SK-N-SH treated with all-trans-retinoic acid at 6 μM for 48 hours (cell line): ENCODE data around the gene GAK.

ENCODE experiments used
- ATAC-seq: fragments of 200-7000 bp; cut with Tn5 transposase; 3 replicates; pipeline ENCODE4 v1.9.1; 2020; ENCODE audit warnings: mild to moderate bottlenecking, moderate library complexity
- CSRNP3 ChIP-seq: fragments of 250-450 bp; sonication (Bioruptor Pico); IDR thresholded peaks from 2 replicates; pipeline ENCODE4 v1.5.1; 2021; ENCODE audit warnings: mild to moderate bottlenecking, moderate library complexity
- ESRRG ChIP-seq: fragments of 250-450 bp; sonication (Bioruptor Pico); IDR thresholded peaks from 2 replicates; pipeline ENCODE4 v1.6.1; 2021; ENCODE audit warnings: mild to moderate bottlenecking
- OSR1 ChIP-seq: fragments of 250-450 bp; sonication (Bioruptor Pico); IDR thresholded peaks from 2 replicates; pipeline ENCODE4 v1.8.0; 2022; ENCODE audit warnings: moderate library complexity, mild to moderate bottlenecking, inconsistent platforms
- PPARA ChIP-seq: fragments of 250-450 bp; sonication (Bioruptor Pico); IDR thresholded peaks from 2 replicates; pipeline ENCODE4 v1.5.0; 2020; ENCODE audit warnings: mild to moderate bottlenecking, borderline replicate concordance
- RARB ChIP-seq: fragments of 250-450 bp; sonication (Bioruptor Pico); IDR thresholded peaks from 2 replicates; pipeline ENCODE4 v1.8.0; 2021; ENCODE audit warnings: mild to moderate bottlenecking, moderate library complexity
- TCF4 ChIP-seq: fragments of 250-450 bp; sonication (Bioruptor Pico); IDR thresholded peaks from 2 replicates; pipeline ENCODE4 v1.8.0; 2021; ENCODE audit warnings: mild to moderate bottlenecking, moderate library complexity, borderline replicate concordance
- TOX ChIP-seq: fragments of 250-450 bp; sonication (Bioruptor Pico); IDR thresholded peaks from 2 replicates; pipeline ENCODE4 v1.8.0; 2021; ENCODE audit warnings: mild to moderate bottlenecking, moderate library complexity, borderline replicate concordance
- ZC3H10 ChIP-seq: fragments of 250-450 bp; sonication (Bioruptor Pico); IDR thresholded peaks from 2 replicates; pipeline ENCODE4 v1.5.1; 2021; ENCODE audit warnings: mild to moderate bottlenecking, moderate library complexity
- ZFP3 ChIP-seq: fragments of 250-450 bp; sonication (Bioruptor Pico); IDR thresholded peaks from 2 replicates; pipeline ENCODE4 v1.5.0; 2020; ENCODE audit warnings: mild to moderate bottlenecking, moderate library complexity
- ZFP30 ChIP-seq: fragments of 450-650 bp; formaldehyde crosslinking; IDR thresholded peaks from 2 replicates; pipeline ENCODE4 v1.5.0; 2022; ENCODE audit warnings: mild to moderate bottlenecking, moderate library complexity
- ZNF565 ChIP-seq: fragments of 450-650 bp; formaldehyde crosslinking; conservative IDR thresholded peaks from 2 replicates; pipeline ENCODE4 v1.5.0; 2020; ENCODE audit warnings: low read depth, mild to moderate bottlenecking, moderate library complexity
- ZNF70 ChIP-seq: fragments of 450-650 bp; formaldehyde crosslinking; IDR thresholded peaks from 2 replicates; pipeline ENCODE4 v1.5.0; 2020; ENCODE audit warnings: mild to moderate bottlenecking, moderate library complexity
- ZNF8 ChIP-seq: fragments of 450-650 bp; formaldehyde crosslinking; IDR thresholded peaks from 2 replicates; pipeline ENCODE4 v1.5.0; 2020; ENCODE audit warnings: mild to moderate bottlenecking, moderate library complexity
- TF ChIP-seq, protein P1 (sequence below): fragments of 250-450 bp; sonication (Bioruptor Pico); IDR thresholded peaks from 2 replicates; pipeline ENCODE4 v1.5.0; 2020; ENCODE audit warnings: mild to moderate bottlenecking, moderate library complexity
- TF ChIP-seq, protein P2 (sequence below): fragments of 250-450 bp; sonication (Bioruptor Pico); IDR thresholded peaks from 2 replicates; pipeline ENCODE4 v1.8.0; 2021; ENCODE audit warnings: low read depth, mild to moderate bottlenecking, moderate library complexity, borderline replicate concordance
- TF ChIP-seq, protein P3 (sequence below): fragments of 250-450 bp; sonication (Bioruptor Pico); IDR thresholded peaks from 2 replicates; pipeline ENCODE4 v1.8.0; 2020; ENCODE audit warnings: mild to moderate bottlenecking, moderate library complexity, borderline replicate concordance
- TF ChIP-seq, protein P4 (sequence below): fragments of 250-450 bp; sonication (Bioruptor Pico); IDR thresholded peaks from 2 replicates; pipeline ENCODE4 v1.5.1; 2020; ENCODE audit warnings: low read depth, mild to moderate bottlenecking, moderate library complexity

GAK gene

GRCh38 chr4:821631-822030, 110.5 kb downstream of the GAK start:
- TF ChIP-seq TOX (CRISPR knock-in tag) = no peak
- TF ChIP-seq, protein P1, sequence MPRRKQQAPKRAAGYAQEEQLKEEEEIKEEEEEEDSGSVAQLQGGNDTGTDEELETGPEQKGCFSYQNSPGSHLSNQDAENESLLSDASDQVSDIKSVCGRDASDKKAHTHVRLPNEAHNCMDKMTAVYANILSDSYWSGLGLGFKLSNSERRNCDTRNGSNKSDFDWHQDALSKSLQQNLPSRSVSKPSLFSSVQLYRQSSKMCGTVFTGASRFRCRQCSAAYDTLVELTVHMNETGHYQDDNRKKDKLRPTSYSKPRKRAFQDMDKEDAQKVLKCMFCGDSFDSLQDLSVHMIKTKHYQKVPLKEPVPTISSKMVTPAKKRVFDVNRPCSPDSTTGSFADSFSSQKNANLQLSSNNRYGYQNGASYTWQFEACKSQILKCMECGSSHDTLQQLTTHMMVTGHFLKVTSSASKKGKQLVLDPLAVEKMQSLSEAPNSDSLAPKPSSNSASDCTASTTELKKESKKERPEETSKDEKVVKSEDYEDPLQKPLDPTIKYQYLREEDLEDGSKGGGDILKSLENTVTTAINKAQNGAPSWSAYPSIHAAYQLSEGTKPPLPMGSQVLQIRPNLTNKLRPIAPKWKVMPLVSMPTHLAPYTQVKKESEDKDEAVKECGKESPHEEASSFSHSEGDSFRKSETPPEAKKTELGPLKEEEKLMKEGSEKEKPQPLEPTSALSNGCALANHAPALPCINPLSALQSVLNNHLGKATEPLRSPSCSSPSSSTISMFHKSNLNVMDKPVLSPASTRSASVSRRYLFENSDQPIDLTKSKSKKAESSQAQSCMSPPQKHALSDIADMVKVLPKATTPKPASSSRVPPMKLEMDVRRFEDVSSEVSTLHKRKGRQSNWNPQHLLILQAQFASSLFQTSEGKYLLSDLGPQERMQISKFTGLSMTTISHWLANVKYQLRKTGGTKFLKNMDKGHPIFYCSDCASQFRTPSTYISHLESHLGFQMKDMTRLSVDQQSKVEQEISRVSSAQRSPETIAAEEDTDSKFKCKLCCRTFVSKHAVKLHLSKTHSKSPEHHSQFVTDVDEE (CRISPR knock-in tag) = no peak
- ATAC-seq = no peak

DNA sequence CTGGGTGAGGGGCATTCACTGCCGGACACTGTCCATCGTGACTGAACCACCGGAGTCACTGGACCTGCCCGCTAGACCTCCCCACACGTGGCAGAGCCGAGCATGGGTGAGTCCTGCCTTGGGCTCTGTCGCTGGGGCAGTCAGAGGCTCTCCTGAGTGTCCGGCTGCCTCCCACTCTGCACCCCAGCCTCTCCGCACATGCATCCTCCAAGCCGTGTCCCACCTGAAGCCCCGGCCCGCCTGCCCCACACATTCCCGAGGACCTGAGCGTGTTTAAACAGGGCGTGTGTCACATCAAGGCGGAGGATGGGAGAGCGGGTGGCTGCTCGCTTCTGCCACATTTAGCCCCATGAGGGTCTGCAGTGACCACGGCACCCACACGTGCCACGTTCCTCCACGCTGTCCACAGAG, 110.9 kb downstream of the GAK start:
- no peak for TF ChIP-seq PPARA
- no peak for TF ChIP-seq ZC3H10 (CRISPR knock-in tag)
- no peak for TF ChIP-seq ZNF565 (CRISPR knock-in tag)
- TF ChIP-seq, protein P1 (CRISPR knock-in tag) = no peak
- no peak for TF ChIP-seq ESRRG (CRISPR knock-in tag)
- no peak for ATAC-seq

DNA sequence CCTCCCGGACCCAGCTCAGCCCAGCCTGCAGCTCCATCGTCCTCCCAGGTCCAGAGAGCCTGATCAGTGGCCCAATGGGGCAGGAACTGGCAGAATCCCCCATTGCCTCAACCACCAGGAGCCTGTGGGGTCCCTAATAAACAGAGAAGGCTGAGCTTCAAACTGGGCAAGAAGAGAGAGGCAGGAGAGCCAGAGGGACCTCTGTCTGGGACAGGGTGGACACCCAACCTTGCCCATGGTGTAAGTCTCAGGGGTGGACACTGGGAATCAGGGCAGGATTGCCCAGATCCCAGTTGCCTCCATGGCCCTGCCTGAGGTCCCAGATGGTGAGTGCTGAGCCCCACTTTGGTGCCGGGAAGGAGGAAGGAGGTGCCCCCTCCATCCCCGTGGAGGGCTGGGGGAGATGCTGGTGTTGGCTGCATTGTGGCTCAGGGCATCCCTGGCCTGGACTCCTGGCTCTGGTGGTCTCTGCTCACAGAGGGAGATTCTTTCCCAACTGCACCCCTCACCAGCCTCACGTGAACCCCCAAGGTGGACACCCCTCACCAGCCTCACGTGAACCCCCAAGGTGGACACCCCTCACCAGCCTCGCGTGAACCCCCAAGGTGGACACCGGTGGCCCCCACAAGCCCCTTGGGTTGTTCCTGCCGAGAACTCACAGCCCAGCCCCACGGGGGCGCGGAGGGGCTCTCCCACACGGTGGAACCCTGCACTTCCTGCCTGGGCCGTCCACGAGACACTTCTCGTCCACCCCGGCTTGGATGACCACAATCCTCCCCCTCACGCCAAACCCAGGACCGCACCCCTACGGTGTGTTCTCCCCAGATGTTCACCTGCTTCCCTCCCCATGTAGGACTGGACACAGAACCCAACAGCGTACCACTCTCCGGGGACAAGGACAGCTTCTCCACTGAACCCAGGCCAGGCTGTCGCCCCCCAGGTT, 111.6 kb downstream of the GAK start:
- no peak for ATAC-seq
- TF ChIP-seq ZNF70 (CRISPR knock-in tag) (no peak), RARB (no peak), ESRRG (CRISPR knock-in tag) (no peak), CSRNP3 (CRISPR knock-in tag) (no peak), OSR1 (CRISPR knock-in tag) (no peak), ZNF8 (no peak), ZNF565 (CRISPR knock-in tag) (no peak), ZFP30 (CRISPR knock-in tag) (no peak)
- TF ChIP-seq, protein P1 (CRISPR knock-in tag) = no peak

GRCh38 chr4:819401-820229, 112.5 kb downstream of the GAK start:
- no peak for ATAC-seq
- TF ChIP-seq ZFP3 (CRISPR knock-in tag) = no peak
- TF ChIP-seq, protein P2, sequence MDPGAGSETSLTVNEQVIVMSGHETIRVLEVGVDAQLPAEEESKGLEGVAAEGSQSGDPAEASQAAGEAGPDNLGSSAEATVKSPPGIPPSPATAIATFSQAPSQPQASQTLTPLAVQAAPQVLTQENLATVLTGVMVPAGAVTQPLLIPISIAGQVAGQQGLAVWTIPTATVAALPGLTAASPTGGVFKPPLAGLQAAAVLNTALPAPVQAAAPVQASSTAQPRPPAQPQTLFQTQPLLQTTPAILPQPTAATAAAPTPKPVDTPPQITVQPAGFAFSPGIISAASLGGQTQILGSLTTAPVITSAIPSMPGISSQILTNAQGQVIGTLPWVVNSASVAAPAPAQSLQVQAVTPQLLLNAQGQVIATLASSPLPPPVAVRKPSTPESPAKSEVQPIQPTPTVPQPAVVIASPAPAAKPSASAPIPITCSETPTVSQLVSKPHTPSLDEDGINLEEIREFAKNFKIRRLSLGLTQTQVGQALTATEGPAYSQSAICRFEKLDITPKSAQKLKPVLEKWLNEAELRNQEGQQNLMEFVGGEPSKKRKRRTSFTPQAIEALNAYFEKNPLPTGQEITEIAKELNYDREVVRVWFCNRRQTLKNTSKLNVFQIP (CRISPR knock-in tag) = no peak
- no peak for TF ChIP-seq TCF4 (CRISPR knock-in tag)
- TF ChIP-seq, protein P3, sequence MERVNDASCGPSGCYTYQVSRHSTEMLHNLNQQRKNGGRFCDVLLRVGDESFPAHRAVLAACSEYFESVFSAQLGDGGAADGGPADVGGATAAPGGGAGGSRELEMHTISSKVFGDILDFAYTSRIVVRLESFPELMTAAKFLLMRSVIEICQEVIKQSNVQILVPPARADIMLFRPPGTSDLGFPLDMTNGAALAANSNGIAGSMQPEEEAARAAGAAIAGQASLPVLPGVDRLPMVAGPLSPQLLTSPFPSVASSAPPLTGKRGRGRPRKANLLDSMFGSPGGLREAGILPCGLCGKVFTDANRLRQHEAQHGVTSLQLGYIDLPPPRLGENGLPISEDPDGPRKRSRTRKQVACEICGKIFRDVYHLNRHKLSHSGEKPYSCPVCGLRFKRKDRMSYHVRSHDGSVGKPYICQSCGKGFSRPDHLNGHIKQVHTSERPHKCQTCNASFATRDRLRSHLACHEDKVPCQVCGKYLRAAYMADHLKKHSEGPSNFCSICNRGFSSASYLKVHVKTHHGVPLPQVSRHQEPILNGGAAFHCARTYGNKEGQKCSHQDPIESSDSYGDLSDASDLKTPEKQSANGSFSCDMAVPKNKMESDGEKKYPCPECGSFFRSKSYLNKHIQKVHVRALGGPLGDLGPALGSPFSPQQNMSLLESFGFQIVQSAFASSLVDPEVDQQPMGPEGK (CRISPR knock-in tag) = no peak
- TF ChIP-seq ZNF70 (CRISPR knock-in tag) = no peak
- no peak for TF ChIP-seq ZNF8
- no peak for TF ChIP-seq ZC3H10 (CRISPR knock-in tag)
- no peak for TF ChIP-seq PPARA
- TF ChIP-seq, protein P4, sequence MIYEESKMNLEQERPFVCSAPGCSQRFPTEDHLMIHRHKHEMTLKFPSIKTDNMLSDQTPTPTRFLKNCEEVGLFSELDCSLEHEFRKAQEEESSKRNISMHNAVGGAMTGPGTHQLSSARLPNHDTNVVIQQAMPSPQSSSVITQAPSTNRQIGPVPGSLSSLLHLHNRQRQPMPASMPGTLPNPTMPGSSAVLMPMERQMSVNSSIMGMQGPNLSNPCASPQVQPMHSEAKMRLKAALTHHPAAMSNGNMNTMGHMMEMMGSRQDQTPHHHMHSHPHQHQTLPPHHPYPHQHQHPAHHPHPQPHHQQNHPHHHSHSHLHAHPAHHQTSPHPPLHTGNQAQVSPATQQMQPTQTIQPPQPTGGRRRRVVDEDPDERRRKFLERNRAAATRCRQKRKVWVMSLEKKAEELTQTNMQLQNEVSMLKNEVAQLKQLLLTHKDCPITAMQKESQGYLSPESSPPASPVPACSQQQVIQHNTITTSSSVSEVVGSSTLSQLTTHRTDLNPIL = no peak
